Fibroblast of lung (primary cell): ENCODE results near the gene ZNF490. TPM values are rescaled to one million over a fixed set of nuclear protein-coding genes. Genes with fewer than 3 reads are reported as not detected.

Source experiments
- DNase-seq, 2 donors: peaks; one replicate each; pipeline versions ENCODE4 v3.0.0 to v3.0.0-alpha.2; 2010; ENCODE audit warnings: low read depth in 2 of 2
- H2AFZ ChIP-seq: 2 replicates; pipeline ENCODE4 v1.5.1; 2012; ENCODE audit warnings: low read length, control low read depth, inconsistent platforms
- H3K27ac ChIP-seq: 2 replicates; pipeline ENCODE4 v1.5.1; 2011; ENCODE audit warnings: low read length, control low read depth; ENCODE audit not compliant: insufficient read depth
- H3K27me3 ChIP-seq: 2 replicates; pipeline ENCODE4 v1.5.1; 2011; ENCODE audit warnings: mild to moderate bottlenecking, low read length; ENCODE audit not compliant: control insufficient read depth, insufficient read depth
- H3K36me3 ChIP-seq: 2 replicates; pipeline ENCODE4 v1.5.1; 2011; ENCODE audit warnings: low read length; ENCODE audit not compliant: control insufficient read depth, insufficient read depth
- H3K4me1 ChIP-seq: 2 replicates; pipeline ENCODE4 v1.5.1; 2011; ENCODE audit warnings: low read length; ENCODE audit not compliant: control insufficient read depth, insufficient read depth; ENCODE audit errors: extremely low read depth
- H3K4me2 ChIP-seq: 2 replicates; pipeline ENCODE4 v1.5.1; 2011; ENCODE audit warnings: low read length, control low read depth; ENCODE audit not compliant: insufficient read depth; ENCODE audit errors: extremely low read depth
- H3K4me3 ChIP-seq, 4 experiments: fragments of 200-600 bp in 1 of 4; sonication (generic) in 1 of 4; replicated peaks in 1 of 4; 2 replicates each; pipeline ENCODE4 v1.5.1; 2011 to 2016; ENCODE audit warnings: low read length in 4 of 4, low read depth in 3 of 4, mild to moderate bottlenecking in 3 of 4, control low read depth in 2 of 4, inconsistent platforms in 1 of 4, mixed read lengths in 1 of 4; ENCODE audit not compliant: insufficient read depth in 1 of 4; ENCODE audit errors: control extremely low read depth in 1 of 4
- H3K79me2 ChIP-seq: 2 replicates; pipeline ENCODE4 v1.5.1; 2012; ENCODE audit warnings: mild to moderate bottlenecking, low read length, inconsistent platforms; ENCODE audit not compliant: control insufficient read depth, insufficient read depth
- H3K9ac ChIP-seq: 2 replicates; pipeline ENCODE4 v1.5.1; 2011; ENCODE audit warnings: mild to moderate bottlenecking, low read length, control low read depth; ENCODE audit not compliant: insufficient read depth
- H3K9me3 ChIP-seq: 2 replicates; pipeline ENCODE4 v1.5.1; 2012; ENCODE audit warnings: low read depth, low read length; ENCODE audit not compliant: control insufficient read depth, insufficient read depth
- H4K20me1 ChIP-seq: 2 replicates; pipeline ENCODE4 v1.5.1; 2011; ENCODE audit warnings: low read length; ENCODE audit not compliant: control insufficient read depth, insufficient read depth; ENCODE audit errors: extremely low read depth
- CTCF ChIP-seq, 2 donors: IDR thresholded peaks in 1 of 2; conservative IDR thresholded peaks in 1 of 2; 1 replicate in 1 of 2; 2 replicates in 1 of 2; pipeline ENCODE4 v1.5.1; 2011 to 2012; ENCODE audit warnings: low read length in 2 of 2, control low read depth in 1 of 2, inconsistent platforms in 1 of 2, low read depth in 1 of 2, mild to moderate bottlenecking in 1 of 2
- EZH2 ChIP-seq: IDR thresholded peaks from 2 replicates; pipeline ENCODE4 v1.5.1; 2012; ENCODE audit warnings: low read length, control low read depth, mild to moderate bottlenecking; ENCODE audit errors: missing control alignments
- polyA minus RNA-seq: library from RNA; depleted of rRNA, polyadenylated mRNA; stranded (reverse); fragments of >200 nt; gene quantifications from 2 replicates; pipeline ENCODE4 v1.2.3, GENCODE V29; 2011; ENCODE audit warnings: low replicate concordance
- polyA plus RNA-seq, 2 donors: library from polyadenylated mRNA; depleted of rRNA in 1 of 2; stranded (reverse) in 1 of 2; unstranded in 1 of 2; fragments of >200 nt; gene quantifications; 2 replicates each; pipeline ENCODE4 v1.2.1, GENCODE V29; 2011 to 2012; ENCODE audit warnings: missing spikeins in 1 of 2
- total RNA-seq: library from RNA; depleted of rRNA; stranded (reverse); fragments of >200 nt; gene quantifications from 2 replicates; pipeline ENCODE4 v1.2.1, GENCODE V29; 2014

Gene ZNF490
- 8.0 and 16.8 TPM in 2 replicates for total RNA-seq
- polyA plus RNA-seq = 3.9 and 4.1 TPM in 2 replicates
- 1.7 and 2.1 TPM in 2 replicates for polyA plus RNA-seq (2012)
- polyA minus RNA-seq = 3.8 and 19.7 TPM in 2 replicates

- DNase-seq = peak; percentile 96 to 97
- Histone ChIP-seq H3K4me1 (no peaks in the 10 kb centered on the region), H3K27me3 (no peaks in the 10 kb centered on the region), H3K9ac (peak within 1 kb of the TSS; percentile 95), H3K4me2 (peak within 1 kb of the TSS; percentile 84), H4K20me1 (no peaks in the 10 kb centered on the region), H3K36me3 (peaks cover 7% of the 10 kb centered on the region), H2AFZ (peak within 1 kb of the TSS; percentile 99), H3K27ac (peak within 1 kb of the TSS; percentile 97), H3K4me3 (peak within 1 kb of the TSS; percentile 86 to 100 (median 95)), H3K79me2 (peaks cover 40% of the 10 kb centered on the region), H3K9me3 (no peaks in the 10 kb centered on the region)
- no peak for TF ChIP-seq CTCF (conservative IDR thresholded peaks at IDR 0.05 in 1 of 2, IDR thresholded peaks at IDR 0.05 in 1 of 2; ENCODE audit: low read depth in 1 of 2, low read length in 2 of 2)
- TF ChIP-seq EZH2 = no peak
Observed at GRCh38 chr19:12610540-12611360, at the start of gene ZNF490, which contains the start of gene ZNF791. TSS of gene ZNF490 (minus strand) at chr19:12610813. CDS start at chr19:12610680, 133 bp downstream. TSS of gene ZNF791 (plus strand) at chr19:12610920. CDS start at chr19:12611080, 160 bp downstream.

GRCh38 chr19:12657966-12658365, 47.4 kb upstream of the ZNF490 start:
- no peak for DNase-seq
- H3K27me3 ChIP-seq = no peaks in the 10 kb centered on the region
- TF ChIP-seq CTCF (conservative IDR thresholded peaks at IDR 0.05 in 1 of 2, IDR thresholded peaks at IDR 0.05 in 1 of 2; ENCODE audit: low read depth in 1 of 2, low read length in 2 of 2) (no peak), EZH2 (no peak)
- peaks cover 17% of the 10 kb centered on the region for H3K36me3 ChIP-seq
- H3K9ac ChIP-seq = no peak overlapping the region
- H3K4me1 ChIP-seq = no peaks in the 10 kb centered on the region
- H2AFZ ChIP-seq = no peak overlapping the region
- H4K20me1 ChIP-seq = no peaks in the 10 kb centered on the region
- no peak overlapping the region for H3K4me2 ChIP-seq
- H3K79me2 ChIP-seq = no peaks in the 10 kb centered on the region
- H3K27ac ChIP-seq = no peak overlapping the region
- no peak overlapping the region for H3K4me3 ChIP-seq
- H3K9me3 ChIP-seq = no peaks in the 10 kb centered on the region

- TF ChIP-seq EZH2 (no peak), CTCF (conservative IDR thresholded peaks at IDR 0.05 in 1 of 2, IDR thresholded peaks at IDR 0.05 in 1 of 2; ENCODE audit: low read depth in 1 of 2, low read length in 2 of 2) (no peak)
- no peak overlapping the region for H3K27ac ChIP-seq
- no peak overlapping the region for H2AFZ ChIP-seq
Observed at GRCh38 chr19:12656899-12657571, 46.4 kb upstream of the ZNF490 start.

More at GRCh38 chr19:12656899-12657571, 46.4 kb upstream of the ZNF490 start:
- Histone ChIP-seq H3K4me3 (no peak overlapping the region), H3K4me2 (no peak overlapping the region), H3K79me2 (no peaks in the 10 kb centered on the region), H3K27me3 (no peaks in the 10 kb centered on the region), H4K20me1 (no peaks in the 10 kb centered on the region), H3K9ac (no peak overlapping the region), H3K9me3 (no peaks in the 10 kb centered on the region), H3K36me3 (peaks cover 17% of the 10 kb centered on the region), H3K4me1 (no peaks in the 10 kb centered on the region)
- no peak for DNase-seq
